ENCODE results near the gene PANX2. TPM values are rescaled to one million over a fixed set of nuclear protein-coding genes. Genes with fewer than 3 reads are reported as not detected.

Gene PANX2
- polyA plus RNA-seq (2013): 4.0 TPM in 2 replicates

GRCh38 chr22:50170453-50171318 is at the start of gene PANX2:
TSS of gene PANX2 (plus strand) at chr22:50170731. CDS start at chr22:50170731, 0 bp downstream.
- H3K4me2 ChIP-seq (ENCODE audit: low read length): peak within 1 kb of the TSS; percentile 94
- H2BK12ac ChIP-seq (ENCODE audit: low read length): no peak within 1 kb of the TSS
- peak within 1 kb of the TSS; percentile 54 for H2BK5ac ChIP-seq (ENCODE audit: low read depth, low read length, poor library complexity)
- peak in 1 of 2 donors; percentile 20 for DNase-seq
- H3K14ac ChIP-seq (ENCODE audit: low read length): peak within 1 kb of the TSS; percentile 73
- peaks cover 12% of the 10 kb centered on the region for H3K9me3 ChIP-seq (ENCODE audit: insufficient read depth, low read depth, low read length)
- H3K79me1 ChIP-seq (ENCODE audit: low read length): peaks cover 2% of the 10 kb centered on the region
- H3K23ac ChIP-seq (ENCODE audit: low read length): no peak within 1 kb of the TSS
- no peak within 1 kb of the TSS for H3K4ac ChIP-seq (ENCODE audit: low read depth, low read length)
- WGBS (ENCODE audit: extremely low coverage, insufficient coverage, insufficient read length): no CpG with 5 or more reads among the region's 105 CpGs
- H4K91ac ChIP-seq (ENCODE audit: low read depth, low read length): peak within 1 kb of the TSS; percentile 86
- H3K4me3 ChIP-seq (ENCODE audit: low read depth, low read length): peak within 1 kb of the TSS; percentile 65
- H2AFZ ChIP-seq (ENCODE audit: insufficient read depth, low read length, poor library complexity): peak within 1 kb of the TSS; percentile 71
- H2AK5ac ChIP-seq (ENCODE audit: low read length): peak within 1 kb of the TSS; percentile 13
- peak within 1 kb of the TSS; percentile 74 for H4K12ac ChIP-seq (ENCODE audit: low read depth, low read length)
- H4K8ac ChIP-seq (ENCODE audit: low read depth, low read length): peak within 1 kb of the TSS; percentile 86
- peak within 1 kb of the TSS; percentile 79 for H2BK120ac ChIP-seq (ENCODE audit: insufficient read depth, low read length, poor library complexity)
- no peak within 1 kb of the TSS for H3K9ac ChIP-seq (ENCODE audit: low read length)
- H3K36me3 ChIP-seq (ENCODE audit: control insufficient read depth in 1 of 2, insufficient read depth in 2 of 2, low read length in 2 of 2): no peaks in the 10 kb centered on the region
- no peak within 1 kb of the TSS for H3K27ac ChIP-seq (ENCODE audit: low read depth, low read length)
- H3K4me1 ChIP-seq (ENCODE audit: control insufficient read depth in 1 of 2, insufficient read depth in 2 of 2, low read length in 2 of 2): peaks cover 0 to under 1% of the 10 kb centered on the region in 2 experiments
- H3K27me3 ChIP-seq (ENCODE audit: insufficient read depth, low read length): peaks cover 17% of the 10 kb centered on the region
- H3K18ac ChIP-seq (ENCODE audit: low read length): peak within 1 kb of the TSS; percentile 77
- H3K79me2 ChIP-seq (ENCODE audit: control insufficient read depth, insufficient read depth, low read length, poor library complexity): no peaks in the 10 kb centered on the region

GRCh38 chr22:50121202-50121740 is 49.3 kb upstream of the PANX2 start:
- H3K9me3 ChIP-seq (ENCODE audit: insufficient read depth, low read depth, low read length): peaks cover 1% of the 10 kb centered on the region
- no peak overlapping the region for H2BK5ac ChIP-seq (ENCODE audit: low read depth, low read length, poor library complexity)
- no peak overlapping the region for H4K8ac ChIP-seq (ENCODE audit: low read depth, low read length)
- no peaks in the 10 kb centered on the region for H3K79me2 ChIP-seq (ENCODE audit: control insufficient read depth, insufficient read depth, low read length, poor library complexity)
- no peak overlapping the region for H2AFZ ChIP-seq (ENCODE audit: insufficient read depth, low read length, poor library complexity)
- H4K91ac ChIP-seq (ENCODE audit: low read depth, low read length): no peak overlapping the region
- no peak overlapping the region for H3K4ac ChIP-seq (ENCODE audit: low read depth, low read length)
- no peak overlapping the region for H4K12ac ChIP-seq (ENCODE audit: low read depth, low read length)
- peaks cover 9 to 14% of the 10 kb centered on the region in 2 experiments for H3K4me1 ChIP-seq (ENCODE audit: control insufficient read depth in 1 of 2, insufficient read depth in 2 of 2, low read length in 2 of 2)
- no peak overlapping the region for H2BK12ac ChIP-seq (ENCODE audit: low read length)
- no peaks in the 10 kb centered on the region for H3K36me3 ChIP-seq (ENCODE audit: control insufficient read depth in 1 of 2, insufficient read depth in 2 of 2, low read length in 2 of 2)
- H3K27me3 ChIP-seq (ENCODE audit: insufficient read depth, low read length): no peaks in the 10 kb centered on the region
- WGBS (ENCODE audit: extremely low coverage, insufficient coverage, insufficient read length): no CpG with 5 or more reads among the region's 11 CpGs
- no peak overlapping the region for H3K9ac ChIP-seq (ENCODE audit: low read length)
- H3K4me3 ChIP-seq (ENCODE audit: low read depth, low read length): no peak overlapping the region
- no peak overlapping the region for H3K14ac ChIP-seq (ENCODE audit: low read length)
- H3K79me1 ChIP-seq (ENCODE audit: low read length): peaks cover 3% of the 10 kb centered on the region
- H3K23ac ChIP-seq (ENCODE audit: low read length): no peak overlapping the region
- no peak overlapping the region for H3K18ac ChIP-seq (ENCODE audit: low read length)
- no peak overlapping the region for H3K27ac ChIP-seq (ENCODE audit: low read depth, low read length)
- H2BK120ac ChIP-seq (ENCODE audit: insufficient read depth, low read length, poor library complexity): no peak overlapping the region
- H2AK5ac ChIP-seq (ENCODE audit: low read length): peak overlapping the region; percentile 47
- no peak for DNase-seq
- H3K4me2 ChIP-seq (ENCODE audit: low read length): no peak overlapping the region

GRCh38 chr22:50123119-50123518 is 47.4 kb upstream of the PANX2 start:
- H4K91ac ChIP-seq (ENCODE audit: low read depth, low read length): no peak overlapping the region
- H2AFZ ChIP-seq (ENCODE audit: insufficient read depth, low read length, poor library complexity): no peak overlapping the region
- H3K9me3 ChIP-seq (ENCODE audit: insufficient read depth, low read depth, low read length): peaks cover 1% of the 10 kb centered on the region
- no peaks in the 10 kb centered on the region for H3K27me3 ChIP-seq (ENCODE audit: insufficient read depth, low read length)
- no peaks in the 10 kb centered on the region for H3K79me1 ChIP-seq (ENCODE audit: low read length)
- no peak overlapping the region for H3K9ac ChIP-seq (ENCODE audit: low read length)
- no peaks in the 10 kb centered on the region for H3K36me3 ChIP-seq (ENCODE audit: control insufficient read depth in 1 of 2, insufficient read depth in 2 of 2, low read length in 2 of 2)
- H4K12ac ChIP-seq (ENCODE audit: low read depth, low read length): no peak overlapping the region
- no peak overlapping the region for H3K4ac ChIP-seq (ENCODE audit: low read depth, low read length)
- WGBS (ENCODE audit: extremely low coverage, insufficient coverage, insufficient read length): no CpG with 5 or more reads among the region's 4 CpGs
- no peak overlapping the region for H4K8ac ChIP-seq (ENCODE audit: low read depth, low read length)
- H3K4me1 ChIP-seq (ENCODE audit: control insufficient read depth in 1 of 2, insufficient read depth in 2 of 2, low read length in 2 of 2): peaks cover 8 to 11% of the 10 kb centered on the region in 2 experiments
- no peak overlapping the region for H3K27ac ChIP-seq (ENCODE audit: low read depth, low read length)
- DNase-seq: no peak
- H3K4me3 ChIP-seq (ENCODE audit: low read depth, low read length): no peak overlapping the region
- H3K4me2 ChIP-seq (ENCODE audit: low read length): no peak overlapping the region
- H3K14ac ChIP-seq (ENCODE audit: low read length): no peak overlapping the region
- H3K23ac ChIP-seq (ENCODE audit: low read length): no peak overlapping the region
- H2BK12ac ChIP-seq (ENCODE audit: low read length): no peak overlapping the region
- H2BK5ac ChIP-seq (ENCODE audit: low read depth, low read length, poor library complexity): no peak overlapping the region
- H2BK120ac ChIP-seq (ENCODE audit: insufficient read depth, low read length, poor library complexity): no peak overlapping the region
- no peak overlapping the region for H3K18ac ChIP-seq (ENCODE audit: low read length)
- H2AK5ac ChIP-seq (ENCODE audit: low read length): no peak overlapping the region
- H3K79me2 ChIP-seq (ENCODE audit: control insufficient read depth, insufficient read depth, low read length, poor library complexity): no peaks in the 10 kb centered on the region

GRCh38 chr22:50125029-50125428 is 45.5 kb upstream of the PANX2 start:
- Histone ChIP-seq H3K4me2 (ENCODE audit: low read length) (no peak overlapping the region), H3K14ac (ENCODE audit: low read length) (no peak overlapping the region)
- WGBS (ENCODE audit: extremely low coverage, insufficient coverage, insufficient read length): no CpG with 5 or more reads among the region's 9 CpGs

More at GRCh38 chr22:50125029-50125428, 45.5 kb upstream of the PANX2 start:
- no peak overlapping the region for H4K91ac ChIP-seq (ENCODE audit: low read depth, low read length)
- no peak overlapping the region for H2BK120ac ChIP-seq (ENCODE audit: insufficient read depth, low read length, poor library complexity)
- H3K36me3 ChIP-seq (ENCODE audit: control insufficient read depth in 1 of 2, insufficient read depth in 2 of 2, low read length in 2 of 2): no peaks in the 10 kb centered on the region
- no peak overlapping the region for H2AFZ ChIP-seq (ENCODE audit: insufficient read depth, low read length, poor library complexity)
- no peak overlapping the region for H3K4ac ChIP-seq (ENCODE audit: low read depth, low read length)
- H3K9me3 ChIP-seq (ENCODE audit: insufficient read depth, low read depth, low read length): peaks cover 1% of the 10 kb centered on the region
- H3K9ac ChIP-seq (ENCODE audit: low read length): no peak overlapping the region
- H4K12ac ChIP-seq (ENCODE audit: low read depth, low read length): no peak overlapping the region
- no peak overlapping the region for H3K4me3 ChIP-seq (ENCODE audit: low read depth, low read length)
- DNase-seq: no peak
- H2BK5ac ChIP-seq (ENCODE audit: low read depth, low read length, poor library complexity): no peak overlapping the region
- no peaks in the 10 kb centered on the region for H3K27me3 ChIP-seq (ENCODE audit: insufficient read depth, low read length)
- H3K79me2 ChIP-seq (ENCODE audit: control insufficient read depth, insufficient read depth, low read length, poor library complexity): no peaks in the 10 kb centered on the region
- H2BK12ac ChIP-seq (ENCODE audit: low read length): no peak overlapping the region
- H2AK5ac ChIP-seq (ENCODE audit: low read length): no peak overlapping the region
- no peak overlapping the region for H4K8ac ChIP-seq (ENCODE audit: low read depth, low read length)
- H3K27ac ChIP-seq (ENCODE audit: low read depth, low read length): no peak overlapping the region
- H3K4me1 ChIP-seq (ENCODE audit: control insufficient read depth in 1 of 2, insufficient read depth in 2 of 2, low read length in 2 of 2): no peaks in the 10 kb centered on the region
- no peak overlapping the region for H3K23ac ChIP-seq (ENCODE audit: low read length)
- no peaks in the 10 kb centered on the region for H3K79me1 ChIP-seq (ENCODE audit: low read length)
- H3K18ac ChIP-seq (ENCODE audit: low read length): no peak overlapping the region
